Measurements from ENCODE around the gene SLC4A5. TPM values are rescaled to one million over a fixed set of nuclear protein-coding genes. Genes with fewer than 3 reads are reported as not detected.

SLC4A5 gene
- polyA plus RNA-seq, 3 donors = 1.4 to 2.2 (median 2.2) TPM

DNA sequence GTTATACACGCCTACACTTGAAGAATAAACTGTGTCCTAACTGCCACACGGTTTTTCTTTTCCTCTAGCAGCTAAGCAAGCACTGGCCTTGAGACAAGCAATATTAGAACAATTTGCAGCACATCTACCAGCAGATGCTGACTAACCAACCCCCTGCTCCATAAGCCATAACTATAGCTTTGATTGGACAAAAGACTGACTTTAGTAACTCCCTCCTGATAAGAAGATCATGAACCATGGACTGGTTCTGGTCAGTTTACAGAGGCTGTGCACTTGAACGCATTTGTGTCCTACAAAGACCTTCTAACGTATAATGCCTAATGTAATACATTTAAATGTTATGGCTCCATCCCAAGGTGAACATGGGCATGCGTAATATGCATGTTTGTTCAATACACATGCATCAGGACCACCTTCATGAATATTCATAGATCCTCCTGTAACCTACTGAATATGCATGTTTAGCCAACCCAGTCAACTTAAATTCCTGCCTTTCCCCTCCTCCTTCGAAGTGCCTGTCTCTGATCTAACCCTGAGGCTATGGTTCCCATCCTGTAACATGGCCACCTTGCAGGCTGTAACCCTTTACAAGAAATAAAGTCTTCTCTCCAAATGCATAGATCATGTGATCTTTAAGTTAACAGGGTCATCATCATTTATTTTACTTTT, 26.5 kb downstream of the SLC4A5 start:
- DNase-seq (ENCODE audit: low read depth in 3 of 3, low spot score in 2 of 3) = no peak

DNA sequence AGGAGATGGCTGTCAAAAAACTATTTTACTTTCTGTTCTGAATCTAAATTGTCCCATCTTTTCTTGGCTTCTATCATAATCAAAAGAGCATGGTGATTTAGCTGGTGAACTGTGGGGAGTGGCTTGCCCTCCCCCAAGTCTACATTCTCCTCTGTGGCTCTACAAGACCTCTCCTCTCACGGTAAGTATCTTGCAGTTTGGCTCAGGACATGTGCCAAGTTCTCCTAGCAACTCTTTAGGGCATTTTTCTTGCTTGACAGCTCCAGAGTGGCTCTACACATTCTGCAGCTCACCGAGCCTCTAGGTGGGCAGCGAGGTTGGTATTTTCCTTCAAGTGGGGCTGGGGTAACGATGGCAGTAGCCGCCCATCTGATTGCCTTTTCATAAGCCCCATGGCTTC, 29.1 kb downstream of the SLC4A5 start:
- no peak for DNase-seq (ENCODE audit: low read depth in 3 of 3, low spot score in 2 of 3)

DNA sequence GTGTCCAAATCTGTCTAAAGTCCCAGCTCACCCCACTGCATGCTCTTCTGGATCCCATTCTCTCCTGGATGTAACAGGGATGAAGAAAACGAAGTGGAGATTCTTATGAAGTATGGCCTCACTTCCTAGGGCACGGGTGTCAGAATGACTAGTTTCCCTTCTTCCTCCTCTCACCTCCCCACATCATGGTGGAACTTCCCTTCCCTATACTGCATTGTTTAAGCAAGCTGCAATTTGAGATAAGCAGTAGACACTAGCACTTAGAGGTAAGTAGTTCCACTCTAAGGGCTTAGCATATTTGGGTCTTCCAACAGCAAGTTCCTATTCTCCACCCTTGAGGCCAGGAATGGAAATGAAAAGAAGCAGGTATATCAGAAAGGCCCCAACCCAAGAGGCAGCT, 29.7 kb downstream of the SLC4A5 start:
- no peak for DNase-seq (ENCODE audit: low read depth in 3 of 3, low spot score in 2 of 3)

DNA sequence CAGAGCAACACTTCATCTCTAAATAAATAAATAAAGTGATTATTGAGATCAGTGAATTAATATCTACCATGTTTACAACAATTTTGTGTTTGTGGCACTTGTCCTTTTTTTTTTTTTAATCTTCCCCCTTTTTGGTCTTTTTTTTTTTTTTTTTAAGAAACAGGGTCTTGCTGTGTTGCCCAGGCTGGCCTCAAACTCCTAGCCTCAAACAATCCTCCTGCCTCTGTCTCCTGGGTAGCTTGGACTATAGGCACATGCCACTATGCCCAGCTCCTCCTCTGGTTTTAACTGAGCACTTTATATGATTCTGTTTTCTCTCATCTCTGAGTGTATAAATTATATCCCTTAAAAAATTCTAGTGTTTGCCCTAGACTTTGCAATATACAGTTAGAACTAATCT, 30.3 kb downstream of the SLC4A5 start:
- DNase-seq (ENCODE audit: low read depth in 3 of 3, low spot score in 2 of 3) = no peak

DNA sequence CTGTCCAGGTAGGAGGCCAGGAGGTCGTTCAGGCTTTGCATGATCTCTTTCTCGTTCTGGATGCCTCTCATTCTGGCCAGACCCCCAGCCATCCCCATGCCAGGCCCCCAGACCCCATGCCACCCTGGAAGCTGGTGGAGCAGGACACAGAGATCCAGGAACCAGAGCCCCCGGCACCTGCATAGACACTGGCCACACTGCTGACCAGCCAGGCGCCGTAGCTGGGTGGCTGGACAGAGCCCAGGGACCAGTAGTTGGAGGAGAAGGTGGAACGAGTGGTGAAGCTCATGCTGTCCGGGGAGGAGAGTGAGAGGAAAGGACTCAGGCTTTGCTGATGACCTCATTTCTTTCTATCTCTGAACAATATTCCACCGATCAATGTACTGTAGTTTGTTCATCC, 35.5 kb downstream of the SLC4A5 start:
- no peak for DNase-seq (ENCODE audit: low read depth in 3 of 3, low spot score in 2 of 3)

DNA sequence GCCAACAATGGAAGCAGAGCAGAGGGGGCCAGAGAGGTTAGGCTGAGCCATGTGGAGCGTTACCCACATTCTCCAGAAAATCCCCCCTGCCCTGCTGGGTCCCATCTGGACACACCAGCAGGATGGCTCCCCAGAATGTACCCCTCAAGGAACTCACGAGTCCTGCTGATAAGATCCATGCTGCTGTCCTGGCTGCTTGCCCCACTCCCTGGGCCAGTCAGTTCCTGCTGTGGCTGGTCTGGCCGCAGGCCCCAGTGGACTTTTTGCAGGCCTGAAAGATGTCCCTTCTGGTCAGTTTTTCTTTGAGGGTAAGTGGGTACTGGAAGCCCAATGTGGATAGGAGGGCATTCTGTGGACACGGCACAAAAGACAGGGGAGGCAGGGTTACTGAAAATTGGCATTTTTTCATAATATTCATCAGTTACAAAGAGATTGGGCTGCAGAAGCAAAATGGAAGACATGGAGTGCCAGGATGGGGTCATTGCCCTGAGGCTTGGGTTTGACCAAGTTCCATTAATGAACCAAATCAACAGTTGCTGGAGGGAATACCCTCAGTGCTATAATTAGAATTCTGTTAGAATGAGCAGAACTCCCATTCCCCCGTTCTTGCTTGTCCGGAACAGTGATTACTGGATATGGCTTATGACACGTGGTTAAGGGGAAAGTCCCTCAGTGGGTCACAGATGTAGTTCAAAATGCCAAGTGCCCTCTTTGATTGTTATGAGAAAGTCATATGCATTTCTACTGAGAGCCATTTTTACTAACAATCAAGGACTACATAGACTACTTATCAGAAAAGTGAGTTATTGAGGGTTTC, 38.7 kb downstream of the SLC4A5 start:
- no peak for DNase-seq (ENCODE audit: low read depth in 3 of 3, low spot score in 2 of 3)

DNA sequence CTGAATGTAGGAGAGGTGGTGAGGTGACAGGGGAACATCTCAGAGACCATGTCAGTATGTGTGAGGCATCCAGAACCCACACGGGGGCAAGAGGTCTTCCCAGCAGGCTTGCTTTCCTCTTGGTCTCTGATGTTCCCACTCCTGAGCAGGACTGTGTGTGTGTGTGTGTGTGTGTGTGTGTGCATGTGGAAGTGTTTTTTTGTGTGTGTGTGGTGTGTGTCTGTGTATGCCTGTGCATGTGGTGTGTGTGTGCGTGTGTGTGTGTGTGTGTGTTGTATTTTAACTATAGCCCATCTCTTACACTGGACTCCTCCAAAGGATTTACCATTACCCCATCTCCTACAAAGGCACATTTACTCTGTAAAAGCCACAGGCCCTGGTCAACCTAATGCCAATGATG, 40.4 kb downstream of the SLC4A5 start:
- no peak for DNase-seq (ENCODE audit: low read depth in 3 of 3, low spot score in 2 of 3)

DNA sequence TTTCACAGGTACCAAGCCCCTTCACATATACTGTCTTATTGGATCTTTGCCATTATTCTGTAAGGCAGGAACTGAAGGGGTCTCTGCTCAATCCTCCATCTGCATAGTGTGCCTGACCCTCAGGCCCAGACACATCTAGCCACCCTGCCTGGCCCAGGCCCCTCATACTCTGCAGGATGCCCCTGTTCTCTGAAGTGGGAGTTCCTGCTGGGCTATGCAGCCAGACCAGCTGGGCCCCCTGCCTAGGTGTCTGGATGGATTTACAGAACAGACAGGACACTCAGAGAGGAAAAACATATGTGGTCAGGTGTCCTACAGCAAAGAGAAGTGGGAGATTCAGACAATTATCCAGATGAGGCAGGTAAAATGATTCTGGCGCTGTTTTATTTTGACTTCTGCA, 42.0 kb downstream of the SLC4A5 start:
- no peak for DNase-seq (ENCODE audit: low read depth in 3 of 3, low spot score in 2 of 3)

DNA sequence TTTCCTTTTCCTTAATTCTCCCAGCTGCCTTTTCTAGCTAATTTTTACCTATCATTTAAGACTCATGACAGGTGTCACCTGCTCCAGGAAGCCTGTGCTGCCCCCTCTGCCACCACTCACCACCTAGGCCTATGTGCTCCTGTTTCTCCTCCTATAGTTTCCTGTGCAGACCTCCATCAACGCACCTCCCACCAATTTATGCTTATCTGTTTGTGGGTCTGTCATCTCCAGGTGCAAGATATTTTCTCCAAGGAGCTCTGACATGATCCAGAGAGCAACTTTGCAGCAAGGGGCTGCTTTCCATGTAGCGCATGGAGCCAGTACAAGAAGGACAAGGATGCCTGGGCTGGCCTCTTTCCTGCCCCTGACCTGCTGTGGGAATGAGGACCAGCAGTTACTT, 42.7 kb downstream of the SLC4A5 start:
- DNase-seq (ENCODE audit: low read depth in 3 of 3, low spot score in 2 of 3) = no peak

DNA sequence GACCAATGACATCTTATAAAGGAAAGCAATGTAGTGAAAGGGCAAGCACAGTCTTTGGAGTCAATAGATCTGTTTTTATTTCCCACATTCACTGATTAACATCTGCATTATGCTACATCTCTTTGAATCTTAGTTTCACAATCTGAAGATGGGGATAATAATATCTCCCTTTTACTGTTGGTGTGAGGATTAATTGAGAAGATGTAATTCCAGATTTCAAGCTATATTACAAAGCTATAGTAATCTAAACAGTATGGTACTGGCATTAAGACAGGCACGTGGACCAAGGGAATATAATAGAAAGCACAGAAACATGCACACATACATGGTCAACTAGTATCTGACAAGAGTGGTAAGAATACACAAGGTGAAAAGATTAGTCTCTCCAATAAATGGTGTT, 45.3 kb downstream of the SLC4A5 start:
- no peak for DNase-seq (ENCODE audit: low read depth in 3 of 3, low spot score in 2 of 3)

DNA sequence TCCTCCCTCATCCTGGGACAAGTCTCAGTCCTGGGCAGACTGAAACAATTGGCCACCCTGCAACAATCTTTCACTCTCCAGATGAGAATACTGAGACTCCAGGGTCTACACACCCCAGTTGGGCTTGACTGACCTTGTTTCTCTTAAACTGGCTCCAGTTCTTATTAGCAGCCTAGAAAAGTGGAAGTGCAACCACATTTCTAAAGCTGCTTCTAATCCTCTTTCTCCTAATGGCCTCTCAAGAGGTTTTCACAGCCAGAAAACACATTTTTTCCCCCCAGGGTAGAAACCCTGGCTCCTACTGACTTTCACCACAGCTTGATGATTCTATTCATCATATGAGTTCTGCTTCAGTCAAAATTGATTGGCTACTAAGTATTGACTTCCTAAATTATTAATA, 45.8 kb downstream of the SLC4A5 start:
- DNase-seq (ENCODE audit: low read depth in 3 of 3, low spot score in 2 of 3) = no peak

DNA sequence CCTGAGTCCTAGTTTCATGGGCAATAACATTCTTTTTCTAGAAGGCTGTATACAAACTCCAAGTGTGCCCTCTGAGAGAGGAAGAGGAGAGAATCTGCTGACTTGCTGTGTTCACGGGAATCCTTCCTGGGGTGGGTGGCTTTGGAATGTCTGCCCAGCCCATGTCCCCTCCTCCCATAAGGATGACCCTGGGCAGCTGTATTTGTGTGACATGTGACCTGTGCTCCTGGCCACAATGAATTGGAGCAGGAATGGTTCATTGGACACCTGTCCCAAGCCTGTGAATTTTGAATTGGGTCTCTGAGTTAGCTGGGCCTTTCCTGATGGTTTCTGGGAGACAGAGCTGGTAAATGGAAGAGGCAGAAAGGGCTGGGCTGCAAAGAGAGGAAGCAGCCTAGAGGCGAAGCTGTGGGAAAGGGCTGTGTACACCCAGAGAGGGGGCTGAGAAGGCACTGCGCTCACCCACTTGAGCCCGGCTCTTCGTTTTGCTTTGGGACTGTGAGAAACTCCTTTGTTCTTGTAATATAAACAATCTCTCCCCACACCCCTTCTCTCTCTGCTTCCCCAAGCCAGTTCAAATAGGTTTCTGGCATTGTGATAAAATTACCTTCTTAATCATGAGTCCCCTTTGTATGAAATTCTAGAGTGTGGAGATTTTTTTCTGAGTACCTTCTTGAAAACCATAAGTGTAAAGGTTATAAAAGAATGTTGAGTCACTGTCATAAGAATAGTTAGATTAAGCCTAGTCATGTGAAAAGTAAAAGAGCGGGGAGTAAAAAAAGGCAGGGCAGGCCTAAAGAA, 49.8 kb downstream of the SLC4A5 start:
- no peak for DNase-seq (ENCODE audit: low read depth in 3 of 3, low spot score in 2 of 3)

DNA sequence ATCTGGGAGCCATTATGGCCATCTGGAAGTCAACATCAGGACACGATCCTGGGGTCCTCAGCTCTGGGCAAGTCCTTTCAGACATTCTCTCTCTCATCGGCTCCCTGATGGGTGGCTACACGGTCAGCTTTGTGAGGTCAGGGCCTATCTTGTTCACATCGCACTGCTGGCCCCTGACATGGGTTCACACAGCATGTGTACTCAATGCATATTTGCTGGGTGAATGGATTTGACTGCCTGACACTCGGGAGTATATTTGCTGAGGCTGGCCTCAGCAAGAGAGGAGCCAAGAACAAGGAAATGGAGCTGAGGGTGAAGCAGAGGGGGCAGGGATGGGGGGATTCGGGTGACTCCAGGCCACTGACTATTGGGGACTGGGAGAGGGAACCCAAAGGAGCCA, 50.5 kb downstream of the SLC4A5 start:
- no peak for DNase-seq (ENCODE audit: low read depth in 3 of 3, low spot score in 2 of 3)

DNA sequence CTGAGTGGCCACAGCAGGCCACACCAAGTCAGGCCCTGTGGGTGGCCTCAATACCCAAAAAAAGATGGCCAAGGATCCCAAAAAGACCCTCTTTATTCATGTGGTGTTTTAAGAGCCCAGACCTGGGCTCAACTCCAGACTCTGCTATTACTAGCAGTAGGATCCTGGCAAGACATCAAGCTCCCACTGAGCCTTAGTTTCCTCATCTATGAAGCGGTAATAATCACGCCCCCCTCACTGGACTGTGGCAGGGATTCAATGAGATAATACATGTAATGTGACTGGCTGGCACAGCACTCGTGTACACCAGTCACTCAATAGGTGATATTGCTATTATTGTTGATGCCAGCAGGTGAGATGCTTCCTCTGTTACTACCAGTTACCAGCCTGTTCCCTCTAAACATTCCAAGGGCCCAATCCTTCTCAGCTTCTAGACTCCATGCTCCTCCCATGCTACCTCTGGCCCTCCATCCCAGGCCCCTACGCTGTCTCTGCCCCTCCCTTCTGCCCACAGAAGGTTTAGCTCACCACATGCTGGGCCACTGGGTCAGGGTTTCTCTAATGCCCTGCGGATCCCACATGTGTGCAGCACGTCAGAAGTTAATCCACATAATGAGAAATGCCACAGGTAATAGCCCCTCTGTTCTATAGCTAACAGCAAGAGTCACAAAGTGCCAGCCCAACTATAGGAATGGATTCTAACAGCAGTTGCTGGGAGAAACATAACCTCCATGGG, 51.2 kb downstream of the SLC4A5 start:
- no peak for DNase-seq (ENCODE audit: low read depth in 3 of 3, low spot score in 2 of 3)

DNA sequence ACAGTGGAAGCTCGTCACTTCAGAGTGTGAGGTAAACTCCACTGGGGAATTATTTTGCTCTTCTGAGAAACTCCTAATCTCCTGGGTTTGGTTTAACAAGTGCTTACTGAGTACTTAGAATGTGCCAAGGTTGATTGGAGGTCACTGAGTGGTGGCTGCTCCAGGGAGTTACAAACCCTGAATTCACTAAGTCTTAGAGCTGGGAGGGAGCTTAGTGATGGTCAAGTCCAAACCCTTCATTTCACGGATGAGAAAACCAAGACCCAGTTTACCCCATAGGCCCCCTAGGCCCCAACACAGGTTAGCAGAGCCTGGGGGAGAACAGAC, 52.0 kb downstream of the SLC4A5 start:
- DNase-seq (ENCODE audit: low read depth in 3 of 3, low spot score in 2 of 3) = no peak

DNA sequence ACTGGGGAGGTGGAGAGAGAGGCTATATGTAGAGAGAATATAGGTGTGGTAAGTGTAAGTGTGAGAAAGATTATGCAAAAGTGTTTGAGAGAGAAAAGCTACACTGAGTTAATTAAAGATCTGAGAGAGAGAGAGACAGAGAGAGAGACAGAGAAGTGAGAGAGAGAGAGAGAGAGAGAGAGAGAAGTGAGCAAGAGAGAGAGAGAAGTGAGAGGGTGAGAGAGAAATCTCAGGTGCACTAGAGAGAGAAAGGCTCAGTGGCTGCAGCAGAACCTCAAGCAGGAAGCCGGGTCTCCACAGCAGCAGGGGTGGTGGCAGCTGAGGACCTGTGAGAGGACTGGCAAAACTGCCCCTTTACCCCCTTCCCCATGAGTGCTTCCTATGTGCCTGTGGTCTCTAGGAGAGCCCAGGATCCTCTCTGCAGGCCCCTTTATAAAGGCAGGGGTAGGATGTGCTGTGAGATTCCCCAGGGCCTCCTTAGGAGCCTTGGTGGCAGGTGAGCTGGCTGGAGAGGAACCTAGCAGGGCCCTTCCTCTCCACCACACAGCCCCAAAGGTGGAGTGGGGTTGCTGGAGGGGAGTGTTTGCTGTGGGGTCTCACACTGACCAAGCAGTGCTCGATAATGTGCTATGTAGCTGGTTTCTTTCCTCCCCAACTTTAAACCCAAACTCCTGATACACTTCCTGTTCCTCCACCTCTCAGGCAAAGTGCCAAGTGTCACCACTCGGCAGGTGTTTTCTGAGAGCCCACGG, 52.6 kb downstream of the SLC4A5 start:
- no peak for DNase-seq (ENCODE audit: low read depth in 3 of 3, low spot score in 2 of 3)

DNA sequence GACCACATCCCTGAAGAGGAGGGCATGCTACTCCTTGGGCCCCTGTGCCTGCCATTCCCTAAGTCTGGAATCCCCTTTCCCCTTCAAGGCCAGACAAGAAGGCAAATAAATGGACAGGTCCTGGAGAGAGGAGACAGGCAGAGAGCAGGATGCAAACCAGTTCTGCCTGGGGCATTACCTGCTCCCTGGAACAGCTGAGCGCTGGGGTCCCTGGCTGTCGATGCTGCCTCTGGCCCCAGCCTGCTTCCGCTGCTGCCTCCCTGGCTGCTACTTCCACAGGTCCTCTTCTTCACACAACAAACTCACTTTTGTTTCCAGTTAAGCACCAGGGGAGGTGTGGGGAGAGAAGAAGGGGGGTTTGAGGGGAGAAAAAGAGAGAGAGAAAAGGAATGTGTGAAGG, 53.1 kb downstream of the SLC4A5 start:
- DNase-seq (ENCODE audit: low read depth in 3 of 3, low spot score in 2 of 3) = no peak

DNA sequence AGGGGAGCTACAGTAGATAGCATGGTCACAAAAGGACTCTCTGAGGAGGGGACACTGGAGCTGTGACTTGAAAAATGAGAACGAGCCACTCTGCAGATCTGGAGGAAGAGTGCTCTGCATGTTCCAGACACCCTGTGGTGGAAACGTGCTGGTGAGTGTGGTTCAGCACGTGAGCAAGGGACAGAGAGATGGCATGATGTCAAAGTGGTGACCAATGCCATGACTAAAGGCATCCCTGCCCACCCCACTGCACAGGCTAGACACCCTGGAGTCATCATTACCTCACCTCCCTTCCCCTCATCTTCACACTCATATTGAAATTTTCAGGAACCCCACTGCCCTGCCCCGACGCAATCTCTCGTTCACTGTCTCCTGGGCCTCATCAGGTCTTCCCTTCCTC, 56.5 kb downstream of the SLC4A5 start:
- no peak for DNase-seq (ENCODE audit: low read depth in 3 of 3, low spot score in 2 of 3)

DNA sequence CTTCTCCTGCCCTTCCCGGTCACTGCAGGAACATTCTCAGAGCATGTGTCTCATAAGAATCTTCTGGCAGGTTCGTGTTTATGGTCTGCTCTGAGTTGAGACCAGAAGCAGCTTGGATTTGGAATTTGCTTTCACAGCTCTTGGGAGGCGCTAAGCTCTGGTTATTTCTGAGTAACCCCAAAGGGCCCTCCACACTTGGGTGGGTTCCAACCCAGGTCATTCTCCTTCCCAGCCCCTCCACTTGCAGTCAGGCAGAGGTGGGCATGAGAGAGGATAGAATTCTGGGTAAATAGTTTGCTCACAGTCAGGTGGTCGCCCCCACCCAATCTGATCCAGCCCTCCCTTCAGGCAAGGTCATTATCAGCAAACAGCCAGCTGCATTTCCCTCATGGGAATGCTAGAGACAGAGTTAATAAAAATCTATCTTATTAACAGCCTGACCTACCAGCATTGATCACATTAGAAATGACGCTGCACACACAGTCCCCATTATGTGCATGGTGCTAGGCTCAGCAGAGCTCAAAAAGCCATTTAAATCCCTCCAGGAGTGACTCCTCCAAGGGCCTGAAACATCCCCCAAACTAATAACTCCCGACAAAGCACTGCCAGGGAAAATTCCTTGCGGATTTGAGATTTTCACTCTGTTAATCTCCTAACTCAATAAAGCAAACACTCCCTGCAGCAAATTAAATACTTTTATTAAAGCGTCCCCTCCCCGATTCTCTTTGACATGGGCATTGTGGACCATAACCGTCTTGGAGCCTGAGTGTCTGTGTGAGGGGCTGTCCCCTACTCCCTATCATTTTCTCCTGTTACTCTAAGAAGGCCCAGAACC, 61.9 kb downstream of the SLC4A5 start:
- no peak for DNase-seq (ENCODE audit: low read depth in 3 of 3, low spot score in 2 of 3)

DNA sequence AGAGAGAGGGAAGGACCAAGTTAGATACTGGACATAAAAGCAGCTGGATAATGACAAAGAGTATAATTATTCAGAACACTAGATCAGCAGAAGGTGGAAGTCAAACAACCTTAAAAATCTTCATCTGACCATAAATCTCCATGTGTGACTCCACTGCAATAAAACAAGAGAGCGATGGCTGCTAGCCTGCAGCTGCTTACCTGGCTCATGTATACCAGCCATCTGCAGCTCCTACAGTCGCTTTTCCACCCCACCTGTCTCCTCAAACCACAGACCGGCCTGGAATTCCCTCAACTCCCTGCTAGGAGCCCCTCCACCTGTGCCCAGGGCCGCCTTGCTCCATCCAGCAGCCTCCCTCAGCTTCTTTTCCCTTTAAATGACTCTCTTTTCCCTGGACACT, 64.5 kb downstream of the SLC4A5 start:
- no peak for DNase-seq (ENCODE audit: low read depth in 3 of 3, low spot score in 2 of 3)

Measured in right renal cortex interstitium (tissue), 3 donors.